ENCODE results near the gene SIGLEC7. TPM values are rescaled to one million over a fixed set of nuclear protein-coding genes. Genes with fewer than 3 reads are reported as not detected.
"Not testable (repeated sequence)": the region's sequence is repeated elsewhere in the genome, so short reads cannot be mapped to it uniquely, and the experiment has no call there.

The SIGLEC7 gene
- polyA plus RNA-seq, 3 donors: 0.59 to 5.1 (median 2.3) TPM

DNA sequence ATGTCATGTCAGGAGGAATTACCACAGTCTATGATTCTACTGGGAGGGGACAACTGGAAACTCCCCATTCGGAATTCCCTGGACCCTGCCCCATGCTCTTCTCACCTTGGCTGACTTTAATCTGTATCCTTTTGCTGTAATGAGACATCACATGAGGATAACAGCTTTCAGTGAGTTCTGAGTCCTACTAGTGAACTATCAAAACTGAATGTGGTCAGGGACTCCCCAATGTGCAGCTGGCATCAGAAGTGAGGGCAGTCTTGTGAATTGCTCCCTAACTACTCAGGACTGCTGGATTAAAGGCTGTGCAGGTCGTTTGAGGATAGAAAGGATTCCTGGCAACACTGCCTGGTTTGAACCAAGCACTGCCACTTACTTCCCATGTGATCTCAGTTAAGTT, 15.2 kb downstream of the SIGLEC7 start:
- H3K27ac ChIP-seq (ENCODE audit: low read depth, low read length): no peak overlapping the region
- 23 to 43% (median 41%) methylated on average over 2 of the region's 2 CpGs for WGBS, 3 donors

DNA sequence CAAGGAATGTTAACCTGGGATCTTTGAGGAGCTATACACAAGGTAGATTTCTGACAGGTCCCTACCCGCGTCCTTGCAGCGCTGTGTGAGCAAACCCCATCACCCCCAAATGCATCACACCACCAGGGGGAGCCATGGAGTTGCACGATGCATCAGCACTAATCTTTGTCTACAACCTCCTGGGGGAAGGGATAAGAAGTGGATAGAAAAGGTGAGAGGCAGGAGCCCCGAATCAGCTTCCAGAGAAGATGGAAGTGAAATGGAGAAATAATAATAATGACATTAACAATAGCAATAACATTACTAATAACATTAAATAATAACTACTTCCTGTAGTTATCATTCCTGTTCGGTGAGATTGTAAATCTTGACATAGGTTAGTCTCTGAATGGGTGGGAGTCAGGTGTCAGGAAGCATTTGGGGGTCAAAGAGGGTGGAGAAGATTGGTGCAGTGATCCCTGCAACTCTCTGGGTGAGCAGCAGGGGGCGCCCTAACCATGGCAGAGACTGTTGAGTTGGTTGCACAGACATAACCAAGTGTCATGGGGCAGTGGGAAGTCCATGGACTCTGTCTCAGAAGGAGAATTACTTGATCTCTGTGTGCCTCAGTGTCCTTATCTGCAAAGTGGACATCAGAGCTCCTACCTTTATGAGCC, 16.5 kb downstream of the SIGLEC7 start:
- no peak overlapping the region for H3K27ac ChIP-seq (ENCODE audit: low read depth, low read length)
- WGBS, 3 donors: 32 to 42% (median 33%) methylated on average over 7 of the region's 7 CpGs

DNA sequence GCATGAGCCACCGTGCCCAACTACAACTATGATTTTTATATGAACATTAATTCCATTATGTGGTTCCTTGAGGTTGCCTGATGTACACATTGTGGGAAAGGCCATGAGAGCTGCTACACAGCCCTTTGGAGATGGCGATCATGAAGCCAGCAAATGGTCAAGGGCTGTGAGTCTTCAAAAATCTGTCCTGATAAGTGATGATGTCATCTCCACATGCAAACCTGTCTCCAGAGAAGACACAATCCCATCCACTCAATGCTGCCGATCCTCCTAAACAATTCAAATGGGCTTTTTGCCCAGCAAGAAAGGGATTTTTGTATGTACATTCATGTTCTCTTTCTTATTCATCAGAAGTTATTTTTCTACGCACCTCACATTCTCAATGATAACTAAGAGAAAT, 17.6 kb downstream of the SIGLEC7 start:
- whole genome bisulfite sequencing, 3 donors: 86 to 87% (median 87%) methylated on average over 4 of the region's 4 CpGs
- no peak overlapping the region for H3K27ac ChIP-seq (ENCODE audit: low read depth, low read length)

DNA sequence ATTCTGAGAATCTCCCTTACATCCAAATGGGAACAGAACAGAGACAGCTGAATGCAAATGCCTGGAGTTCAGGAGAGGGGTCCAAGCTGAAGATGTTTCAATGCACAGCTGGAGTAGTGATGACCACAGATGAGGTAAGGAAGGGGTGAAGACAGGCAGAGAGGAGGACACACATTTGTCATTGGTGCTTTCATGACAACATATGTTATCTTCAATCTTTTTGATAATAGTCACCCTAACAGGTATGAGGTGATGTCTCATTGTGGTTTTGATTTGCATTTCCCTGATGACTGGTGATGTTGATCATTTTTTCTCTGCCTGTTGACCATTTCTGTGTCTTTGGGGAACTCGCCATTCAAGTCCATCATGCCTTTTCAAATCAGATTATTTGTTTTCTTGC, 19.2 kb downstream of the SIGLEC7 start:
- WGBS, 3 donors: 67 to 90% (median 87%) methylated on average over 1 of the region's 1 CpG
- H3K27ac ChIP-seq (ENCODE audit: low read depth, low read length): no peak overlapping the region

DNA sequence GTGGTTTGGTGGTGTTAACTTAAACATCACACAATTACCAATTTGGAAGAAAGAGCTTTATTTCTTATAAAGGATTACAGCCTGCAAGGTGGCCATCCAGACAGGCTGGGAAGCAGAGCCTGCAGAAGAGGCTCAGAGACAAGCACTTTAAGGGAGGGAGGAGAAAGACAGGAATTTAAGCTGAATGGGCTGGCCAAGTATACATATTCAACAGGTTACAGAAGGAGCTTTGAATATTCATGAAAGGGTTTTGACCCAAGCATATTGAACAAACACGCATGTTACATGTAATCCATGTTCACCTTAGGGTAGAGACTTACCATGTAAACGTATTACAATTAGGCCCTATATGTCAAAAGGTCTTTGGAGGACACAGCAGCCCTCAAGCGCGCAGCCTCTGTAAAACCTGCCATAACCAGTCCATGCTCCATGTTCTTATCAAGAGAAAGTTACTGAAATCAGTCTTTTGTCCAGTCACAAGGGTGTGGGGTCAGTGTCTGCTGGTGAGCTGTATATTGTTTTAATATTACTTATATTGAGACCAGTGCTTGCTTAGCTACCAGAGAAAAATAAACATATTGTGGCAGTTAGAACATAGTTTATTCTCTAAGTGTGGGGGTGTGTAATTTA, 19.9 kb downstream of the SIGLEC7 start:
- no peak overlapping the region for H3K27ac ChIP-seq (ENCODE audit: low read depth, low read length)
- 88 to 93% (median 93%) methylated on average over 4 of the region's 4 CpGs for WGBS, 3 donors

DNA sequence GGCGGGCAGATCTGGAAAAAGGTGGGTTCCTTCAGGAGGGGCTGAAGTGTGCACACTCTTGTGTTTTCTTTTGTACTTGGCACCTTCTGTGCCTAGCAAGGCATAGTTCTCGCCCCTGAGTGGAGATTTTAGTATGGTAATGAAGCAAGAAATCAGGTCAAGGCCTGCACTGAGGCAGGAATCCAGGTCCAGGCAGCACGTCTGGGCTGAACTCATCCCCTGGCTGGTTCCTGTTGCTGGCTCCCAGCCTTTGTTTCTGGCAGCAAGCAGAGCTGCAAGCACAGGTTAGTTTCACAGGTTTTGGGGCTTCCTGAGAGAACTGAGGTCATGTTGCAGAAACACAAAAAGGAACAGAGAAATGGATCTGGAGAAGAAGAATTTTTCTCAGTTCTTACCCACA, 21.2 kb downstream of the SIGLEC7 start:
- no peak overlapping the region for H3K27ac ChIP-seq (ENCODE audit: low read depth, low read length)
- 48 to 73% (median 69%) methylated on average over 3 of the region's 3 CpGs for WGBS, 3 donors

DNA sequence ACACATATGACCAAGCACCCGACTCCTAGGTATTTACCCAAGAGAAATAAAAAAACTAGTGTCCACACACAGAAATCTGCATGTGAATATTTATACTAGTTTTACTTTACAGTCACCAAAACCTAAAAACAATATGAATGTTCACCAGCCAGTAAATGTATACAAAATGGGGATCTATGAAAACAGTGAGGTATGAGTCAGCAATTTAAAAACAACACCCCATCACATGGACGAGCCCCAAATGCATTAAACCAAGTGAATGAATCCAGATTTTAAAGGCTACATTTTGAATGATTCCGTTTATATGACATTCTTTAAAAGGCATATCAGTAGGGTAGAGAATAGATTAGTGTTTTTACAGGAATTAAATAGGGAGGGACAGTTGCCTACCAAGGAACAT, 22.1 kb downstream of the SIGLEC7 start:
- H3K27ac ChIP-seq (ENCODE audit: low read depth, low read length): no peak overlapping the region
- WGBS, 3 donors: 71 to 83% (median 76%) methylated on average over 3 of the region's 3 CpGs

DNA sequence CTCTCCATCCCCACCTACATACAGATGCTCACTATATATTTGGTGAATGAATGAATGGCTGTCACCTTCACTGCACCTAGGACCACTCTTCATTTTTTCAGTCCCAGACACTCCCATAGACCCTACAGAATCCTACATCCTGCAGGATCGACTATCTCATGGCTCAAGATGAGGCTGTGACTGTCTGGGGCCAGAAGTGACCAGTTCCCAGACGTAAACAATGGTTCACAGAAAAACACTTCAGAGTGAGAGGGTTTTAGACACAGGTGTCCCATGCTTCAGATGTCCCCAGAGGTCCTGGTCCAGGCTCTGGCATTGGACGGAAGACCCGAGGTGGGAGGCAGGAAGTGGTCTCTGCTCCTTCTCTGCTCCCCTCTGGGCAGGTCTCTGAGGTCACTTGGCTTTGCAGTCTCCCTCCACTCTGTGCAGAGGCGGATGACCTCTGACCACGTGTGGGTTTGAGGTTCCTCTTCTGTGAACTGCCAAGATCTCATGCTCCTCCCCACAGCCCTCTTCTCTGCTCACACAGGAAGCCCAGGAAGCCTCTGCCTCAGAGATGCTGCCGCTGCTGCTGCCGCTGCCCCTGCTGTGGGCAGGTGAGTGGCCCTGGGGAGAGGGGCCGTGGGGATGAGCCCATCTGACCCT, 24.9 kb downstream of the SIGLEC7 start:
- no peak overlapping the region for H3K27ac ChIP-seq (ENCODE audit: low read depth, low read length)
- 31 to 38% (median 32%) methylated on average over 9 of the region's 9 CpGs for WGBS, 3 donors

DNA sequence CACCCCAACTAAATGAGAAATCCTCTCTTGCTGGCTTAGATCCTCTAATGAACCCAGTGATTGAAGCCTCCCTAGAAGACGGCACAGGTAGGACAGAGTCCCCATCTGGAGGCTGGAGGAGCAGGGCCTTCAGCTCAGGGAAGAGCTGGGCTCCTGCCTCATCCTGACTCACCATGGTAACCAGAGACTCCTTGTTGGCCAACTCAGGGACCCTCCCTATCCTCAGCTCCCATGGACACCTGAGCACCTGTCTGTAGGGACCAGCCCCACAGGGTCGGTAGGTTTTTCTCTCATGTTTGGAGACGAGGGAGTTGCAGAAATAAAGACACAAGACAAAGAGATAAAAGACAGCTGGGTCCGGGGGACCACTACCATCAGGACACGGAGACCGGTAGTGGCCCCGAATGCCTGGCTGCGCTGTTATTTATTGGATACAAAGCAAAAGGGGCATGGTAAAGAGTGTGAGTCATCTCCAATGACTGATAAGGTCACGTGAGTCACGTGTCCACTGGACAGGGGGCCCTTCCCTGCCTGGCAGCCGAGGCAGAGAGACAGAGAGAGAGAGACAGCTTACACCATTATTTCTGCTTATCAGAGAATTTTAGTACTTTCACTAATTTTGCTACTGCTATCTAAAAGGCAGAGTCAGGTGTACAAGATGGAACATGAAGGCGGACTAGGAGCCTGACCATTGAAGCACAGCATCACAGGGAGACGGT, 26.6 kb downstream of the SIGLEC7 start:
- 69 to 76% (median 69%) methylated on average over 13 of the region's 13 CpGs for WGBS, 3 donors
- no peak overlapping the region for H3K27ac ChIP-seq (ENCODE audit: low read depth, low read length)

DNA sequence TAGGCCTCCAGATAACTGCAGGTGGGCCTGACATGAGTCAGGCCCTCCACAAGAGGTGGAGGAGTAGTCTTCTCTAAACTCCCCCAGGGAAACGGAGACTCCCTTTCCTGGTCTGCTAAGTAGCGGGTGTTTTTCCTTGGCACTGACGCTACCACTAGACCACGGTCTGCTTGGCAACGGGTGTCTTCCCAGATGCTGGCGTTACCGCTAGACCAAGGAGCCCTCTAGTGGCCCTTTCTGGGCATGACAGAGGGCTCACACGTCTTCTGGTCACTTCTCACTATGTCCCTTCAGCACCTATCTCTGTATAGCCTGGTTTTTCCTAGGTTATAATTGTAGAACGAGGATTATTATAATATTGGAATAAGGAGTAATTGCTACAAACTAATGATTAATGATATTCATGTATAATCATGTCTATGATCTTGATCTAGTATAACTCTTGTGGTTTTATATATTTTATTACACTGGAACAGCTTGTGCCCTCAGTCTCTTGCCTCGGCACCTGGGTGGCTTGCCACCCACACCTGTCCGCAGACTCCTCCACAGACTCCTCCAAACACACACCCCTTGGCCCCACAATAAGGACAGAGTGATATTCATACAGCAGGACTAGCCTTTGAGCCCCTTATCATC, 27.3 kb downstream of the SIGLEC7 start:
- not testable (repeated sequence) for H3K27ac ChIP-seq (ENCODE audit: low read depth, low read length)
- WGBS, 3 donors: 8 to 15% (median 8%) methylated on average over 11 of the region's 11 CpGs

DNA sequence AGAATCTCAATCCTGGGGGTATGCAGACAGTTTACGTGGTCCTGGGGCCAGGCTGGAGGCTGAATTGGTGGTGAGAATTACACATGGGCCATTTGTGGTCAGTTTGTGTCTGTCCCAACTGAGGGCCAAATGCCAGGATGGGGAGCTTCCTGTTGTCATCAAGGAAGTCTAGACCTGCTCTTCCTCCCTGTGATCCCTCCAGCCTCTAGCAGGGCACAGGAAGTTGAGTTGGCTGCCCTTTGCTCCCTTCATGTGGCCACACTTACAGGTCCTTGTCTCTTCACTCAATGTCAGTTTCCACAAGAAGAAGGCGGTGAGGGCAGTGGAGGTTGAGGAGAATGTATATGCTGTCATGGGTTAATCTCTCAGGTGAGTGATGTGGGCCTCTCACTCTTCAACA, 30.1 kb downstream of the SIGLEC7 start:
- no peak overlapping the region for H3K27ac ChIP-seq (ENCODE audit: low read depth, low read length)
- 76 to 80% (median 79%) methylated on average over 2 of the region's 2 CpGs for WGBS, 3 donors

DNA sequence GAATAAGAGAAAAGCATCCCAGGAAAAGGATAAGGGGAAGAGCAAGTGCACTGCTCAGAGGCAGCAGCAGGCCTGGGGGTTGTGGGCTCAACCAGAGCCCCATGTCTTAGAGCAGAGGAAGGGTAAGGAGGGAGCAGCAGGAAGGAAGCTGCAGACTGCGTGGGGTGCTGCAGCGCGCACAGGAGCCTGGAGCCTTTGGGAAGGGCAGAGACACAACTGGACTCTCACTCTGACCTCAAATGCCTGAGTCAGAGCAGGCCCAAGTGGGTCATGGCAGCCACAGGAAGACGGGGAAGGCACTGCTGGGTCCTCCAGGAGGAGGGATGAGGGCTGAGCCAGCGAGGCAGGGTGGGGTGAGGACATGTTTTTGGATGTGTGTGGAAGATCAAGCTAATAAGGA, 31.6 kb downstream of the SIGLEC7 start:
- 53 to 54% (median 53%) methylated on average over 5 of the region's 5 CpGs for WGBS, 3 donors
- H3K27ac ChIP-seq (ENCODE audit: low read depth, low read length): no peak overlapping the region

DNA sequence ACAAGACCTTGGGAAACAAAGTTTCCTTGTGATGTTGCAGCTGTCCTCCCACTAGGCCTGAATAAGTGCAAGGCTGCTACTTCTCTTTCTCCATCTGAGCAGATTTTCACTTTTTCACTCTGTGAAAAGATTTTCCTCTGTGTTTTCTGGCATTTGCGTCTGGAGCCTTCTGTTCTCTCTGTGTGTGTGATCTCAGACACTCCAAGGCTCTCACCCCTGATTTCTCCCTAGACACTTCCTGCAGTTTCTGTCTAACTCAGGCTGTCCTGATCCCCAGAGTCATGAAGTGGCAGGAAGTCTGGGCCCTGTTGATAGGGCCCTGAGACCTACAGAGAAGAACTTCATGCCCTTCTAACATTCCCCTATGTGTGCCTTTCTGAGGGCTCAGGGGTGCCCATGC, 37.2 kb downstream of the SIGLEC7 start:
- WGBS, 3 donors: 13 to 26% (median 13%) methylated on average over 1 of the region's 1 CpG
- H3K27ac ChIP-seq (ENCODE audit: low read depth, low read length): no peak overlapping the region

DNA sequence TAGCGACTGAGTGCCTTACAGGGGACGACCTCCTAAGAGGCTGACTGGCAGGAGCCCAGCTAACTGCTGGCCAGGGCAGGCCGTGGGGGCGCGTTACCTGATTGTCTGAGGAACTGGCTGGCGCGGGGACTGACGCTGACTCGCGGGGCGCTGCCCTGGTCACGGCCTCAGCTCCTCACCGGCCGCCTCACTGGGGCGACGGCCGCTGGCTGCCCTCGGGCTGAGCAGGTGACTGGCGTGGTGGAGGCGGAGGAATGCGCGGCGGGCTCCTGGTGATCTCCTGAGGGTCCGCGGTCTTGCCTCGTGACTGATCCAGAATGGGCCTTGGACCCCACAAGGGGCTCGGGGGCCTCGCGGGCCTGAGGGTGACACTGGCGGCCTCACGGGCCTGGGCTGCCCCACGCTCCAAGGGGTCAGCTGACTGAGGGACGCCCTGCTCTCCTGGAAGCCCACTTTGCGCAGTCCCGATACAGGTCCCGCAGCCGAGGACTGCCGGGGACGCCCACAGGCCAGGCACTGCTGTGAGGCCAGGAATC, 39.3 kb downstream of the SIGLEC7 start:
- WGBS, 3 donors: 90 to 96% (median 94%) methylated on average over 31 to 39 of the region's 39 CpGs
- no peak overlapping the region for H3K27ac ChIP-seq (ENCODE audit: low read depth, low read length)

DNA sequence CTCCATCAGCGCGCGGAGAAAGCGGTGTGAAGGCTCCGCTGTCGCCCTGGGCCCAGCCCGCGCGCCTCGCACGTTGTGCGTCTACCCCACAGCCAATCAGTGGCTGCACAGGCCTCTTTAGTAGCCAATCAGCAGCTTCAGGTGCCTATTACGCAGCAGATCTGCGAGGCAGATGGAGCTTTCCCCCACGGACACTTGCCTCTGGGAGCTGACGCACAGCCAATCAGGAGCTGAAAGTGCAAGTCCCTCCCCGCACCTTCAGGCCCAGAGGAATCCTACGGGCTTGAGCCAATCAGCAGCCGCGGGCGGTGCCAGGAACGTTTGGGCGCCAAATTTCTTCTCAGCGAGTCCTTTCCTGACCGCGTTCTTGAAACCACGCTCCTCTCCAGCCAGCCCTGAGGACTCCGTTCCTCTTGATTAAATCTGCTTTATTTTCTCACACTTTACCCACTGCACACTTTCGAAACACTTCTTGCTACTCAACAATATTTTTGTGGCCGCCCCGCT, 39.9 kb downstream of the SIGLEC7 start:
- H3K27ac ChIP-seq (ENCODE audit: low read depth, low read length): no peak overlapping the region
- 54 to 65% (median 65%) methylated on average over 31 of the region's 31 CpGs for WGBS, 3 donors

DNA sequence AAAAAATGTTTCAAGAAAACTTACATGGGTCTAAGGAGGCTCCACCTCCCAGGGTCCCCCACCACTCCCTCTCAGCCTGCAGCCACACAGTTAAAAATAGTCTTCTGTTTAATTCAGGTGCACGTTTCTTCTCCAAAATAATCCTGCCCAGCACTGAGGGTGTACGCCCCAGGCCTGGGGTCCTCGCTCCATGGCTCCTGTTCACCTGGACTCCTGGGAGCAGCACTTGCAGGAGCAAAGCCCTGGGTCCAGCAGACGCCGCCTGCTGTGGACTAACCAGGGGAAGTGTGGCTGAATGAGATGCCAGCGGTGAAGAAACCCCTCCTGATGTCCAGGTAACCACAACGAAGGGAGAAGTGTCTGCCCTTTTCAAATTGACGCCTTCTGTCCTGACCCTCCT, 41.5 kb downstream of the SIGLEC7 start:
- H3K27ac ChIP-seq (ENCODE audit: low read depth, low read length): no peak overlapping the region
- 65 to 68% (median 68%) methylated on average over 8 of the region's 8 CpGs for WGBS, 3 donors

DNA sequence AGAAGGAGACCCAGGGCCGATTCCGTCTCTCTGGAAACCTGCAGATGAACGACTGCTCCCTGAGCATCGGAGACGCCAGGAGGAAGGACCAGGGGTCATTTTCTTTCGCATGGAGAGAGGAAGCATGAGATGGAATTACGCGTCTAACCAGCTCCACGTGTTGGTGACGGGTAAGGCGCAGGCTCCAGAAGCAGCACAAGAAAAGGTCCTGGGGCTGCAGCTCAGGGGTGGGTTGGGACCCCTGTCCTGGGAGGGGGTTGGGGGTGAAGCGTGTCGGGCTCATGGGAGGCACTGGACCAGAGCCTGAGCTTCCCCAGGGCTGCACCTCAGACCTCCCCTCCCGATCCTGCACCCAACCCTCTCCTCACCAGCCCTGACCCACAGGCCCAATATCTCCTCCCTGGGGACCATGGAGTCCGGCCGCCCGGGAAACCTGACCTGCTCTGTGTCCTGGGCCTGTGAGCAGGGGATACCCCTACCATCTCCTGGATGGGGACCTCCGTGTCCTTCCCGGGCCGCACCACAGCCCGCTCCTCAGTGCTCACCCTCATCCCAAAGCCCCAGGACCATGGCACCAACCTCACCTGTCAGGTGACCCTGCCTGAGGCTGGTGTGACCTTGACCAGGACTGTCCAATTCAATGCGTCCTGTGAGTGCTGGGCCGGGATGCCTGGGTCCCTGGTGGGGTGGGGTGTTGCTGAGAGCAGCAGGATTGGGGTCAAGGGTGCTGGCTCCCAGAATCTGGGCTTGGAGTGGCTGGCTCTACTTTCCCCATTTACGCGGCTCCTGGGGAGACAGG, 43.2 kb downstream of the SIGLEC7 start:
- no peak overlapping the region for H3K27ac ChIP-seq (ENCODE audit: low read depth, low read length)
- 69 to 88% (median 82%) methylated on average over 22 to 25 of the region's 25 CpGs for WGBS, 3 donors

DNA sequence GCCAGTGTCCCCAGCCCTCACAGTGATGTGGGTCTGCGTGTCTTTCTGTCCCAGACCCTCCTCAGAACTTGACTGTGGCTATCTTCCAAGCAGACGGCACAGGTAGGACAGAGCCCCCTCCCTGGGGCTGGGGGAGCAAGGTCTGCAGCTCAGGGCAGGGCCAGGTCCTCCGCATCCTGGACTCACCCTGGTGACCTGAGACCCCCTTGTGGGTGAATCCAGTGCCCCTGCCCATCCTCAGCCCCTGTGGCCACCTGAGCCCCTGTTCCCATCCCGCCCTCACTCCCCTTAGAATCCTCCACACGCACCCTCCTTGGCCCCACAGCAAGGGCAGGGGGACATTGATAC, 43.7 kb downstream of the SIGLEC7 start:
- no peak overlapping the region for H3K27ac ChIP-seq (ENCODE audit: low read depth, low read length)
- WGBS, 3 donors: 60 to 85% (median 83%) methylated on average over 5 of the region's 5 CpGs

All from adipose tissue (tissue), 3 donors.